GM03348 (cell line): ENCODE data around the gene SCAPER.

ENCODE experiments used
- DNase-seq: peaks from one replicate; pipeline ENCODE4 v3.0.0; 2012; ENCODE audit warnings: low spot score

Gene SCAPER

DNA sequence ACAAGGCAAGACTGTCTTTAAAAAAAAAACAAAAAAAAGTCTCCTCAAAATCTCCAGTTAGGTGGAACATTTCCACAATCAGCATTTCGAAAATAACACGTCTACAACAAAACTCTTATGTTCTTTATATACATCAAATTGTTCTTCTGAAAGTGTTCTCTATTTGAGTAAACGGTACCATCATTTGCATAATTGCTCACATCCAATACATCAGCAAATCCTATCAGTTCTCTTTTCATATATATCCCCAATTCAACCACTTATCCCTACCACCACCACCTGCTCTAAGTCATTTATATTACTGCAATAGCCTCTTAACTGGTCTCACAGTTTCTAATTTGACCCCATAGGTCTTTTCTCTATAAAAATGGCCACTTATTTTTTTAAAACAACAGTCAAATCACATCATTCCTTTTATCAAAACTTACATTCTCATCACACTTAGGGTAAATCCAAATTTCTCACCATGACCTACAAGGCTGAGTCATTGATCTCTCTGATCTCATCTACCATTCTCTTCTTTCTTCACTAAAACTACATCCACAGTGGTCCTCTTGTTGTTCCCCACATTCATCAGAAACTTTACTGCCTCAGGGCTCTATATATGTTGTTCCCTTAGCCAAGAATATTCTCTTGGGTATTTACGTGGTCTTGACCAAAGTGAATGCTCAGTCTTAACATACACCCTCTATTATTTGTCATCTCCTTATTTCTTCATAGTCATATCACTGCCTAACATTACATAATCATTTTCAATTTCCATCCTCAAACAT, 237.0 kb downstream of the SCAPER start:
- DNase-seq = no peak

DNA sequence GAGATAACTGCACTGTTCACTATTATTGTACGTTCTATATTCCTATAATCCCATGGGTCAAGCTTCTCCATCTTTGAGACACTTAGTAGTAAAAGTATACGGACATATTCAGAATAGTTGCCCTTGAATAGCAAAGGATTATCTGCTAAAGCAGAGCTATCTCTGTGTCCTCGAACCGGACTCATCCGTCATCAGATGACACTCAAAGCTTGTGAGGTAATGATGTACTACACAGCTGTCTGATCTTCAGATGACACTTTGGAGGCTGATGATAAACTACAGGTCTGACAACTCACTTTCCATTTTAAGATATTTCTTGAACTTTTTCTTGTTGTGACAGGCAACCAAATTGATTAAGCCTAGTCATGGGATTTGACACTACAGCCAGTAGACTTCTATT, 240.2 kb downstream of the SCAPER start:
- no peak for DNase-seq

- DNase-seq = no peak
Measured at GRCh38 chr15:76664411-76664810, 240.7 kb downstream of the SCAPER start.

DNA sequence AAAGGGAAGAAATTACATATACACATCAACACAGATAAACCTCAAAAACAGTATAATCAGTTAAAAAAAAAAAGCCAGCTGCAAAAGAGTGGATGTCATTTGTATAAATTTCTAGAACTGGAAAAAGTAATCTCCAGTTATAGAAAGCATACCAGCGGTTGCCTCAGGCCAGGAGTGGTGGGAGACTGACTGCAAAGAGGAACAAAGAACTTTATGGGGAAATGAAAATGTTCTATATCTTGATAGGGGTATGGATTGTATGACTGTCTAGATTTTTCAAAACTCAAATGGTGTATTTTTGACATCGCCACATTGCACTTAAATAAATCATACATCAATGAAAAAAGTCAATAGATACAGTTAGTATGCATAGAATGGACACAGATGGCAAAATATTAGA, 241.6 kb downstream of the SCAPER start:
- DNase-seq = no peak

DNA sequence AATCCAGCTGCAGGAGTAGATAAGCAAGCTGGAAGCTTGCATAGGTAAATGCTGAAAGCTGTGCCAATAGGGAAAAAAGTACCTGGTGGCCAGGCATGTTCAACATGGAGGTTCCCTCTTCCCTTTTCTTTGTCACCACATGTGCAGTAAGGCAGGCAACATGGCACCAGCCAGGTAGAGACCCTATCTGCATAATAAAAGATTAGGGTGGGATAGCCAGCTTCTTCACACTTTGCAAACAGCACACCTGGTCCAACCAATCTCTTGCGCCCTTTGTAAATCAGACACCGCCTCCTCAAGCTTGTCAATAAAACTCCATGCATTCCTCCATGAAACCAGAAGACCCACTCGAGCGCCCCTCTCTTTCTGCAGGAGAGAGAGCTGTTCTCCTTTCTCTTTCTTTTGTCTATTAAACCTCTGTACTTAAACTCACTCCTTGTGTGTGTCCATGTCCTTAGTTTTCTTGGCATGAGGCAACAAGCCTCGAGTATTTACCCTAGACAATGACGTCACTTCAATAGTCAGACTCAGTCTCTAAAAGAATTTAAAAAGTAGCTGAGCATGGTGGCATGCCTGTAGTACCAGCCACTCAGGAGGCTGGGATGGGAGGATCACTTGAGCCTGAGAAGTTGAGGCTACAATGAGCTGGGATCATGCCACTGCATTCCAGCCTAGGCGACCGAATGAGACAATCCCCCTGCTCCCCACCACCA, 256.3 kb downstream of the SCAPER start:
- DNase-seq = no peak

- DNase-seq = no peak
Measured at GRCh38 chr15:76647612-76648011, 257.5 kb downstream of the SCAPER start.

GRCh38 chr15:76644646-76645045, 260.5 kb downstream of the SCAPER start:
- DNase-seq = no peak

DNA sequence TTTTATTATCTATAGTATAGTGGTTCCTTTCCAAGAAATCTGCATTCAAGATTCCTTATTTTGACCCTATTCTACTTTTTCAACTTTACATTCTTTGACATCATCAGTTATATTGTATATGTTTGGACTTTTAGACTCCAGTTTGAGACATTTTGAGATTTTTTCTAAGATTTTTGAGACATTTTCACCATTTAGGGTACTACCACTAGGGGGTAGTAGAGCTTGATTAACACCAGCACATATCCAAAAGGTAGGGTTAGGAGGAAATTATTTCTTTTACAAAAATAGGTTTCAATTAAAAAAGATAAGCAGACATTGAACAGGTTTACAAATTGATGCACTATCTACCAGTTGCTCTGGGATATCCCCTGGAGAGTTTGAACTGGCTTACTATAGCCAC, 262.5 kb downstream of the SCAPER start:
- DNase-seq = no peak

- DNase-seq = no peak
Measured at GRCh38 chr15:76637166-76637565, 268.0 kb downstream of the SCAPER start.

DNA sequence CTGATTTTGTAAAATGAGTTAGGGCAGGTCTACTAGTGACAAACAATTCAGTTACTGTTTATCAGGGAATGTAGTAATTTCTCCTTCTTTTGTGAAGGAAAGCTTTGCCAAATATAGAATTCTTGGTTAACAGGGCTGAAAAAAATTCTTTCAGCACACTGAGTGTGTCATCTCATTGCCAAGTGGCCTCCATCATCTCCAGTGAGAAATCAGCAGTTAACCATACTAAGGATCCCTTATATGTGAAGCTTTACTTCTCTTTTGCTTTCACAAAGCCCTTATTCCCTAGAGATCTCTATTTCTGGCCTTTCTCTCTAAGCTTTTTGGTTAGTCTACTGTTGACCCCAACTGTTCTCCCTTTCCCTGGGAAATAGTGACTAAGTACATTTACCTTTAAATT, 269.1 kb downstream of the SCAPER start:
- DNase-seq = no peak

DNA sequence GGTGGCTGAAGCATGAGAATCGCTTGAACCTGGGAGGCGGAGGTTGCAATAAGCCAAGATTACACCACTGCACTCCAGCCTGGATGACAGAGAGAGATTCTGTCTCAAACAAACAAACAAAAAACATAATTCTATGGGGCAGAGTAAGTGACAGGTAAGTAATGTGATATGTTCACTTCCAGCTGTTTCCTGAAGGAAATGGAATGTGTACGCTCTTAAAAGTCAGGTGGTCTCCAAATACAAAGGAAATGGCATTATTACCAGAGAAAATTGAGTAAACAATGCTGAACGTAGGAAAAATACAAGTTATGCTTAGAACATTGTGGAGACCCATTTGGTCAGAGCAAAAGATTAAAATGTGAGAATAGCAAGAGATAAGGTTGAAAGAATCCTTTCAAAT, 278.5 kb downstream of the SCAPER start:
- no peak for DNase-seq

GRCh38 chr15:76625267-76625666, 279.9 kb downstream of the SCAPER start:
- no peak for DNase-seq

DNA sequence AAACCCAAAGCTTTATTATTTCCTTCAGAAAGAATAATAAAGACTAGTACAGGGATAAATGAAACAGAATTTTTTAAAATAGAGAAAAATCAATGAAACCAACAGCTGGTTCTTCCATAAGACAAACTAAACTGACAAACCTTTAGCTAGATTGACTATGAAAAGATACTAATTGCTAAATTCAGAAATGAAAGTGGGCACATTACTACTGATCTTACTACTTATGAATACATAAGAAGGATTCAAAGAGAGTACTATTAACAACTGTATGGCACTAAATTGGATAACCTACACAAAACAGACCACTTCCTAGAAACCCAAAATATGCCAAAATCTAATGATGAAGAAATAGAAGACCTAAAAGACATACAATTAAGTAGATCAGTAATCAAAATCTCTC, 290.4 kb downstream of the SCAPER start:
- no peak for DNase-seq

- DNase-seq = no peak
Measured at GRCh38 chr15:76588811-76589747, 316.1 kb downstream of the SCAPER start.

DNA sequence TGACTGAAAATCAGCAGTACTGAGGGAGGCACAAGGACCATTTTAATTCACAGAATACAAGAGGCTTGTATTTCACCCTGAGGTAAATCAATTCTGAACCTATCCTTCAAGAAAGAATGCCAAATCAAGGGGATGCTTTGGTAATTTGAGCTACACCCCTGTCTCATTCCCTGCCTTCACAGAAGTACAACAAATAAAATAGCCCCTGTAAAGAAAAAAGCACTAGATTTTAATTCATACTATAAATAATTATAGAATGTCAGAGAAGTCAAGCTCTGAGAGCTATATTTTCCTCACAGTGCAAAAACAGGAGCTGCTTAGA, 319.6 kb downstream of the SCAPER start:
- no peak for DNase-seq

DNA sequence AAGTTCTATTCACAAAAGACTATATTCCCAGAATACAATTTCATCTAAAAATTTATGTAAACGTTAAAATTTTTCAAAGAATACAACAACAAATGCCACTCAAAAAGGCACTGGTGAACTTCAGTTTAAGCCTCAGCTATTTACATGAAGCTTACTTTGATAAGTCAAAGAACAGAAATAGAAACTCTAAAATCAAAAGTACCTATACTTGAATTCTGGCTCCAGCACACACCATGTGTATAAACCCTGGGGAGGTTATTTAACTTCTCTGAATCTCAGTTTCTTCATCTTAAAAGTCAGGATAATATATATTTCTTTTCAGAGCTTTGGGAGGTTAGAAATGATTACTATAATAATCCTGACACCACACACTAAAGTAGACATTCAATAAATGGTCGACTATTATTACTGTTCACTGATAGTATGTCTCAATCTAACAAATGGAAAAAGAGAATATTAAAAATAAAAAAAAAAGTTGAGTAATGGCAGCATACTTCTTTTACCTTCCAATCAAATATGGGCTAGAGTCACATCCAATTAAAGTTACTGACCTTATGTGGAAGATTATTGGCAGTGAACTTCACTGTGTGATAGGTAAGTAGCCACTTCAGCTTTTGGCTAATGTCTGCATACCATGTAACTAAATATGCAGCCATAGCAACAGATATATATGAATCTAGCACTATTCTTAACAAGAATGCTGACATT, 320.1 kb downstream of the SCAPER start:
- DNase-seq = no peak

- DNase-seq = no peak
Measured at GRCh38 chr15:76582550-76582949, 322.6 kb downstream of the SCAPER start.

- DNase-seq = no peak
Measured at GRCh38 chr15:76577879-76578512, 327.1 kb downstream of the SCAPER start.

DNA sequence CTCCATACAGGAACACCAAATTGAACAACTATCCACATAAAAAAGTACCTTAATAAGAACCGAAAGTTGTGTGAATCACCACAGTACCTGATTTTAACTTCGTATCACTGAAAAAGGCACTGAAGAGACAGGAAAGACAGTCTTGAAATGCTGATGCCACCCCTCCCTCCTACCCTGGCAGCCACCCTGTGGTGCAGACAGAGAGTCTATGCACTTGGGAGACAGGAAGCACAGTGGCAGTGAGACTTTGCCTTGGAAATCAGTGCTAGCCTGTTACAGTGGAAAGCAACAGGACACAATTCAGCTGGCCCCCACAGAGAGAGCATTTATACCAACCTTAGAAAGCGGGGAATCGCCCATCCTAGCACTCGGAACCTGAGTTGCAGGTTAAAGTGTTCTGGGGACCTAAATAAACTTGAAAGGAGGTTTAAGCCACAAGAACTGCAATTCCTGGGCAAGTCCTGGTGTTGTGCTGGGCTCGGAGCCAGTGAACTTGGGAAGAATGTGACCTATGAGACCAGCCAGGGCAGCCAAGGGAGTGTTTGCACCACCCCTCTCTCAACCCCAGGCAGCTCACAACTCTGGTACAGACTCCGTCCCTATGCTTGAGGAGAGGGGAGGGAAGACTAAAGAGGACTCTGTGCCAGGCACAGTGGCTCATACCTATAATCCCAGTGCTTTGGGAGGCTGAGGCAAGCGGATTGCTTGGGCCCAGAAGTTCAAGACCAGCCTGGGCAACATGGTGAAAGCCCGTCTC, 328.4 kb downstream of the SCAPER start:
- DNase-seq = peak; percentile 28

GRCh38 chr15:76575679-76576078, 329.5 kb downstream of the SCAPER start:
- DNase-seq = no peak

- DNase-seq = no peak
Measured at GRCh38 chr15:76575274-76575673, 329.9 kb downstream of the SCAPER start.
